ENCODE measurements around the gene TMEM150B. TPM values are rescaled to one million over a fixed set of nuclear protein-coding genes. Genes with fewer than 3 reads are reported as not detected.

TMEM150B gene
- total and polyA plus RNA-seq, 2 donors (not counting 1 experiment from before 2014, with no cell fraction given), result not detected

DNA sequence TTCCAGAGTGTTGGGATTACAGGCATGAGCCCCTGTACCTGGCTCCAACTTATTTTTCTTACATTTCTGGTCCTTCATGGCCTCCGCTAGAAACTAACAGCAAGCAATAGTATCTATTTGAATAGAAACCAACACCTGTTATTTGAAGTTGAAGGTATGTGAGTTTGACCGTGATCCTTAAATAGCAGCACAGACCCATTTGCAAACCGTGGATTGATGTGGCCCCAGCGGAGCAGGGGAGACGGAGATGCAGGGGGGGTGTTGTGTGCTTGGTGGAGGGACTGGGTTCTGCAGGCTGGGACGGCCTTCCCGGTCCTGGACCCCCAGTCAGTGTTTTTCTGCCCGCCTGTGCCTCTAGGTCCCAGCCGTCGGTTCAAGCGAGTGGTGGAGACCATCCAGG lies 16.9 kb downstream of the TMEM150B start:
- TF ChIP-seq, protein P1, sequence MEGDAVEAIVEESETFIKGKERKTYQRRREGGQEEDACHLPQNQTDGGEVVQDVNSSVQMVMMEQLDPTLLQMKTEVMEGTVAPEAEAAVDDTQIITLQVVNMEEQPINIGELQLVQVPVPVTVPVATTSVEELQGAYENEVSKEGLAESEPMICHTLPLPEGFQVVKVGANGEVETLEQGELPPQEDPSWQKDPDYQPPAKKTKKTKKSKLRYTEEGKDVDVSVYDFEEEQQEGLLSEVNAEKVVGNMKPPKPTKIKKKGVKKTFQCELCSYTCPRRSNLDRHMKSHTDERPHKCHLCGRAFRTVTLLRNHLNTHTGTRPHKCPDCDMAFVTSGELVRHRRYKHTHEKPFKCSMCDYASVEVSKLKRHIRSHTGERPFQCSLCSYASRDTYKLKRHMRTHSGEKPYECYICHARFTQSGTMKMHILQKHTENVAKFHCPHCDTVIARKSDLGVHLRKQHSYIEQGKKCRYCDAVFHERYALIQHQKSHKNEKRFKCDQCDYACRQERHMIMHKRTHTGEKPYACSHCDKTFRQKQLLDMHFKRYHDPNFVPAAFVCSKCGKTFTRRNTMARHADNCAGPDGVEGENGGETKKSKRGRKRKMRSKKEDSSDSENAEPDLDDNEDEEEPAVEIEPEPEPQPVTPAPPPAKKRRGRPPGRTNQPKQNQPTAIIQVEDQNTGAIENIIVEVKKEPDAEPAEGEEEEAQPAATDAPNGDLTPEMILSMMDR (conservative IDR thresholded peaks at IDR 0.05 in 1 of 2, IDR thresholded peaks at IDR 0.05 in 1 of 2; ENCODE audit: low read depth in 1 of 2, low read length in 2 of 2), result no peak
- TF ChIP-seq EZH2 (IDR thresholded peaks at IDR 0.05; ENCODE audit: low read length, missing control alignments), result no peak
- H3K4me1 ChIP-seq (ENCODE audit: control insufficient read depth, extremely low read depth, insufficient read depth, low read length), result no peaks in the 10 kb centered on the region
- H3K9me3 ChIP-seq (ENCODE audit: control insufficient read depth, insufficient read depth, low read depth, low read length), result no peaks in the 10 kb centered on the region
- H2AFZ ChIP-seq (ENCODE audit: low read length), result no peak overlapping the region
- H3K36me3 ChIP-seq (ENCODE audit: control insufficient read depth, insufficient read depth, low read length), result peaks cover 5% of the 10 kb centered on the region
- no peak overlapping the region for H3K9ac ChIP-seq (ENCODE audit: insufficient read depth, low read length)
- no peak overlapping the region for H3K27ac ChIP-seq (ENCODE audit: insufficient read depth, low read length)
- H3K4me3 ChIP-seq (replicated peaks in 1 of 4; ENCODE audit: control extremely low read depth in 1 of 4, insufficient read depth in 1 of 4, low read depth in 3 of 4, low read length in 4 of 4), result no peak overlapping the region
- H3K4me2 ChIP-seq (ENCODE audit: extremely low read depth, insufficient read depth, low read length), result no peak overlapping the region
- no peaks in the 10 kb centered on the region for H3K79me2 ChIP-seq (ENCODE audit: control insufficient read depth, insufficient read depth, low read length)
- DNase-seq (ENCODE audit: low read depth in 2 of 2), result no peak
- no peaks in the 10 kb centered on the region for H4K20me1 ChIP-seq (ENCODE audit: control insufficient read depth, extremely low read depth, insufficient read depth, low read length)
- no peaks in the 10 kb centered on the region for H3K27me3 ChIP-seq (ENCODE audit: control insufficient read depth, insufficient read depth, low read length)

DNA sequence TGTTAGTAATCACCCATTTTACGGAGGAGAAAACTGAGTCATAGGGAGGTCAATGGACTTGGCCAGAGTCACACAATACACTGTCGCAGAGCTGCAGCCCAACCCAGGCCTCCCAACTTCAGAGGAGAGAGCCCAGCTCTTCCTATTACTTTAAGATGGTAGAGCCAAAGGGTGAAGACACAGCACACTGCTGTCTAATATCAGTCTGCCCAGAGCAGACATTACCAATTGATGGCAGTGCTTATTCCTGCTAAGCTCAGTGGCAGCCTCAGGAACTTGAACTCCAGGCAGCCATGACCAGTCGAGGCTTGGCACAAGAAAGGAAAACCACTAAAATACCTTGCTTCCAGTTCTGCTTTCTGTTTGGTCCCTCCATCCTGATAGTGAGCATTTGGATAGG lies 18.4 kb downstream of the TMEM150B start:
- Histone ChIP-seq H3K9me3 (ENCODE audit: control insufficient read depth, insufficient read depth, low read depth, low read length) (no peaks in the 10 kb centered on the region), H3K36me3 (ENCODE audit: control insufficient read depth, insufficient read depth, low read length) (peaks cover 7% of the 10 kb centered on the region), H4K20me1 (ENCODE audit: control insufficient read depth, extremely low read depth, insufficient read depth, low read length) (no peaks in the 10 kb centered on the region), H2AFZ (ENCODE audit: low read length) (no peak overlapping the region), H3K4me3 (replicated peaks in 1 of 4; ENCODE audit: control extremely low read depth in 1 of 4, insufficient read depth in 1 of 4, low read depth in 3 of 4, low read length in 4 of 4) (no peak overlapping the region), H3K9ac (ENCODE audit: insufficient read depth, low read length) (no peak overlapping the region), H3K27me3 (ENCODE audit: control insufficient read depth, insufficient read depth, low read length) (no peaks in the 10 kb centered on the region), H3K4me1 (ENCODE audit: control insufficient read depth, extremely low read depth, insufficient read depth, low read length) (peaks cover 2% of the 10 kb centered on the region), H3K4me2 (ENCODE audit: extremely low read depth, insufficient read depth, low read length) (no peak overlapping the region), H3K79me2 (ENCODE audit: control insufficient read depth, insufficient read depth, low read length) (no peaks in the 10 kb centered on the region), H3K27ac (ENCODE audit: insufficient read depth, low read length) (no peak overlapping the region)
- TF ChIP-seq EZH2 (IDR thresholded peaks at IDR 0.05; ENCODE audit: low read length, missing control alignments), result no peak
- TF ChIP-seq, protein P1 (conservative IDR thresholded peaks at IDR 0.05 in 1 of 2, IDR thresholded peaks at IDR 0.05 in 1 of 2; ENCODE audit: low read depth in 1 of 2, low read length in 2 of 2), result no peak
- DNase-seq (ENCODE audit: low read depth in 2 of 2), result no peak

DNA sequence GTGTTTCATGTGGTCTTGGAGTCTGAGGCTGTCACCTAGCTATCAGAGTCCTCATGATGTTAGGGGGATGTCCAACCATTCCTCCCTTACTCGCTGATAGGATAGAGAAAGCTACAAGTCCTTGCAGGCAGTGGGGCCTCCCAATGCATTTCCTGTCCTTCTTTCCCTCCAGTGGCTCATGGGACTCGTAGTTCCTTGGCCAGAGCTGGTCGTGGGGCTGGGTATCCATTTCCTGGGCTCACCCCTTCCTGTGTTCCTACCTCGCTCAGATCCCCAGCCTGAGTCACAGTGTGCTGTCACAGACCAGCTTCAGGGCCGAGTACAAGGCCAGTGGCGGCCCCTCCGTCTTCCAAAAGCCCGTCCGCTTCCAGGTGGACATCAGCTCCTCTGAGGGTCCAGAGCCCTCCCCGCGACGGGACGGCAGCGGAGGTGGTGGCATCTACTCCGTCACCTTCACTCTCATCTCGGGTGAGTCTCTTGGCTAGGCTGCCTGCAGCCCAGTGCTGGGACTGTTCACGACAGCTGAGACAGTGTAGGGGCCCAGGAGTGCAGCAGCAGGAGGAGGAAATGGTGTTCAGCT lies 19.1 kb downstream of the TMEM150B start:
- no peak overlapping the region for H3K4me3 ChIP-seq (replicated peaks in 1 of 4; ENCODE audit: control extremely low read depth in 1 of 4, insufficient read depth in 1 of 4, low read depth in 3 of 4, low read length in 4 of 4)
- no peak for DNase-seq (ENCODE audit: low read depth in 2 of 2)

More for the DNA sequence above, 19.1 kb downstream of the TMEM150B start:
- Histone ChIP-seq H3K27ac (ENCODE audit: insufficient read depth, low read length) (no peak overlapping the region), H3K4me2 (ENCODE audit: extremely low read depth, insufficient read depth, low read length) (no peak overlapping the region), H3K36me3 (ENCODE audit: control insufficient read depth, insufficient read depth, low read length) (peaks cover 7% of the 10 kb centered on the region), H2AFZ (ENCODE audit: low read length) (no peak overlapping the region), H3K9ac (ENCODE audit: insufficient read depth, low read length) (no peak overlapping the region), H3K27me3 (ENCODE audit: control insufficient read depth, insufficient read depth, low read length) (no peaks in the 10 kb centered on the region), H4K20me1 (ENCODE audit: control insufficient read depth, extremely low read depth, insufficient read depth, low read length) (no peaks in the 10 kb centered on the region), H3K9me3 (ENCODE audit: control insufficient read depth, insufficient read depth, low read depth, low read length) (no peaks in the 10 kb centered on the region), H3K4me1 (ENCODE audit: control insufficient read depth, extremely low read depth, insufficient read depth, low read length) (peaks cover 2% of the 10 kb centered on the region), H3K79me2 (ENCODE audit: control insufficient read depth, insufficient read depth, low read length) (no peaks in the 10 kb centered on the region)
- TF ChIP-seq, protein P1 (conservative IDR thresholded peaks at IDR 0.05 in 1 of 2, IDR thresholded peaks at IDR 0.05 in 1 of 2; ENCODE audit: low read depth in 1 of 2, low read length in 2 of 2), result no peak
- TF ChIP-seq EZH2 (IDR thresholded peaks at IDR 0.05; ENCODE audit: low read length, missing control alignments), result no peak

All from fibroblast of lung (primary cell).